GM19395 (cell line): ENCODE measurements around the gene NXPE4.
"Not testable (repeated sequence)": the region's sequence is repeated elsewhere in the genome, so short reads cannot be mapped to it uniquely, and the experiment has no call there.

Experiments
- ATAC-seq: cut with Tn5 transposase; IDR thresholded peaks from one replicate; pipeline ENCODE4 v1.9.1; 2021; ENCODE audit warnings: mild to moderate bottlenecking, moderate library complexity; ENCODE audit not compliant: unreplicated experiment

The NXPE4 gene

DNA sequence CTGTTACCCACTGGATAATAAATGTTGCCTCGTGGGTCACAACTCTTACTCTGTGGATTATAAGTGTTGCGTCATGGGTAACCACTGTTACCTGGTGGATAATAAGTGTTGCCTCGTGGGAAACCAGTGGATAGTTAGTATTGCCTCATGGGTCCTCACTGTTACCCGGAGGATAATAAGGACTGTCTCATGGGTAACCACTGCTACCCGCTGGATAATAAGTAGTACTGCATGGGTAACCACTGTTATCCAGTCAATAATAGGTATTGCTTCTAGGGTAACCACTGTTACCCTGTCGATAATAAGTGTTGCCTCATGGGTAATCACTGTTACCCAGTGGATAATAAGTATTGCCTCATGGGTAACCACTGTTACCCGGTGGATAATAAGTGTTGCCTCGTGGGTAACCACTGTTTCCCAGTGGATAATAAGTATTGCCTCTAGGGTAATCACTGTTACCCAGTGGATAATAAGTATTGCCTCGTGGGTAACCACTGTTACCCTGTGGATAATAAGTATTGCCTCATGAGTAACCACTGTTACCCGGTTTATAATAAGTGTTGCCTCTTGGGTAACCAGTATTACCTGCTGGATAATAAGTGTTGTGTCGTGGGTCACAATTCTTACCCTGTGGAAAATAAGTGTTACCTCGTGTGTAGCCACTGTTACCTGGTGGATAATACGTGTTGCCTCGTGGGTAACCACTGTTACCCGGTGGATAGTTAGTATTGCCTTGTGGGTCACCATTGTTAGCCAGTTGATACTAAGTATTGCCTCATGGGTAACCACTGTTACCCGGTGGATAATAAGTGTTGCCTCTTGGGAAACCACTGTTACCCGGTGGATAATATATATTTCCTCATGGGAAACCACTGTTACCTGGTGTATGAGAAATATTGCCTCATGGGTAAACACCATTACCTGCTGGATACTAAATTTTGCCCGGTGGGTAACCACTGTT is 15.7 kb upstream of the NXPE4 start:
- ATAC-seq, result no peak

DNA sequence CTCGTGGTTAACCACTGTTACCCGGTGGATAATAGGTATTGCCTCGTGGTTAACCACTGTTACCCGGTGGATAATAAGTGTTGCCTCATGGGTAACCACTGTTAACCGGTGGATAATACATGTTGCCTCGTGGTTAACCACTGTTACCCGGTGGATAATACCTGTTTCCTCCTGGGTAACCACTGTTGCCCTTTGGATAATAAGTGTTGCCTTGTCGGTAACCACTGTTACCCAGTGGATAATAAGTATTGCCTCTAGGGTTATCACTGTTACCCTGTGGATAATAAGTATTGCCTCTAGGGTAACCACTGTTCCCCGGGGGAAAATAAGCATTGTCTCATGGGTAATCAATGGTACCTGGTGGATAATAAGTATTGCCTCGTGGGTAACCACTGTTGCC is 15.0 kb upstream of the NXPE4 start:
- no peak for ATAC-seq

DNA sequence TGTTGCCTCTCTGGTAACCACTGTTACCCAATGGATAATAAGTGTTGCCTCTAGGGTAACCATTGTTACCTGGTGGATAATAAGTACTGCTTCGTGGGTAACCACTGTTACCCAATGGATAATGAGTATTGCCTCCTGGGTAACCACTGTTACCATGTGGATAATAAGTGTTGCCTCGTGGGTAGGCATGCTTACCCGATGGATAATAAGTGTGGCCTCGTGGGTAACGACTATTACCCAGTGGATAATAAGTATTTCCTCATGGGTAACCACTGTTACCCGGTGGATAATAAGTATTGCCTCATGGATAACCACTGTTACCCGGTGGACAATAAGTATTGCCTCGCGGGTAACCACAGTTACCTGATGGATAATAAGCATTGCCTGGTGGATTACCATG is 13.8 kb upstream of the NXPE4 start:
- ATAC-seq, result no peak

DNA sequence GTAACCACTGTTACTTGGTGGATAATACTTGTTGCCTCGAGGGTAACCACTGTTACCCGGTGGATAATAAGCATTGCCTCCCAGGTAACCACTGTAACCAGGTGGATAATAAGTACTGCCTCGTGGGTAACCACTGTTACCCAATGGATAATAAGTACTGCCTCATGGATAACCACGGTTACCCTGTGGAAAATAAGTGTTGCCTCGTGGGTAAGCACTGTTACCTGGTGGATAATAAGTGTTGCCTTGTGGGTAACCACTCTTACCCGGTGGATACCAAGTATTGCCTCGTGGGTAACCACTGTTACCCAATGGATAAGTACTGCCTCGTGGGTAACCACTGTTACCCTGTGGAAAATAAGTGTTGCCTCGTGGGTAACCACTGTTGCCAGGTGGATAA is 13.0 kb upstream of the NXPE4 start:
- ATAC-seq, result not testable (repeated sequence)

DNA sequence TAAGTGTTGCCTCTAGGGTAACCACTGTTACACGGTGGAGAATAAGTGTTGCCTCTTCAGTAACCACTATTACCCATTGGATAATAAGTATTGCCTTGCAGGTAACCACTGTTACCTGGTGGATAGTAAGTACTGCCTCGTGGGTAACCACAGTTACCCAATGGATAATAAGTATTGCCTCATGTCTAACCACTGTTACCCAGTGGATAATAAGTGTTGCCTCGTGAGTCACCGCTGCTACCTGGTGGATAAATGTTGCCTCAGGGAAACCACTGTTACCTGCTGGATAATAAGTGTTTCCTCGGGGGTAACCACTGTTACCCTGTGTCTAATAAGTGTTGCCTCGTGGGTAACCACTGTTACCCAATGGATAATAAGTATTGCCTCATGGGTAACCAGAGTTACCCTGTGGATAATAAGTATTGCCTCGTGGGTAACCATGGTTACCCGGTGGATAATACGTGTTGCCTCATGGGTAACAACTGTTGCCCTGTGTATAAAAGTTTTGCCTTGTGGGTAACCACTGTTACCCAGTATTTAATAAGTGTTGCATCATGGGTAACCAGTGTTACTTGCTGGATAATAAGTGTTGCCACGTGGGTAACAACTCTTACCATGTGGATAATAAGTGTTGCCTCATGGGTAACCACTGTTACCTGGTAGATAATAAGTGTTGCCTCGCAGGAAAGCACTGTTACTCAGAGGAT is 12.3 kb upstream of the NXPE4 start:
- ATAC-seq, result no peak

DNA sequence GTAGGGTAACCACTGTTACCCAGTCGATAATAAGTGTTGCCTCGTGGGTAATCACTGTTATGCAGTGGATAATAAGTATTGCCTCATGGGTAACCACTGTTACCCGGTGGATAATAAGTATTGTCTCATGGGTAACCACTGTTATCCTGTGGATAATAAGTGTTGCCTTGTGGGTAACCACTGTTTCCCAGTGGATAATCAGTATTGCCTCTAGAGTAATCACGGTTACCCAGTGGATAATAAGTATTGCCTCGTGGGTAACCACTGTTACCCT is 11.2 kb upstream of the NXPE4 start:
- not testable (repeated sequence) for ATAC-seq

DNA sequence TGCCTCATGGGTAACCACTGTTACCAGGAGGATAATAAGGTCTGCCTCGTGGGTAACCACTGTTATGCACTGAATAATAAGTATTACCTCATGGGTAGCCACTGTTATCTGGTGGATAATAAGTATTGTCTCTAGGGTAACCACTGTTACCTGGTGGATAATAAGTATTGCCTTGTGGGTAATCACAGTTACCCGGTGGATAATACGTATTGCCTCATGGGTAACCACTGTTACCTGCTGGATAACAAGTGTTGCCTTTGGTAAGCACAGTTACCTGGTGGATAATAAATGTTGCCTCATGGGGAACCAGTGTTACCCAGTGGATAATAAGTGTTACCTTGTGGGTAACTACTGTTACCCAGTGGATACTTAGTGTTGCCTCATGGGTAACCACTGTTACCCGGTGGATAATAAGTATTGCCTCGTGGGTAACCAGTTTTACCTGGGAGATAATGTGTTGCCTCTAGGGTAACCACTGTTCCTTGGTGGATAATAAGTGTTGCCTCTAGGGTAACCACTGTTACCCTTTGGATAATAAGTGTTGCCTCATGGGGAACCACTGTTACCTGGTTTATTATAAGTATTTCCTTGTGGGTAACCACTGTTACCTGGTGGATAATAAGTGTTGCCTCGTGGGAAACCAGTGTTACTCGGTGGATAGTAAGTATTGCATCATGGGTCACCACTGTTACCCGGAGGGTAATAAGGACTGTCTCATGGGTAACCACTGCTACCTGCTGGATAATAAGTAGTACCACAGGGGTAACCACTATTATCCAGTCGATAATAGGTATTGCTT is 10.6 kb upstream of the NXPE4 start:
- peak; percentile 27 for ATAC-seq

DNA sequence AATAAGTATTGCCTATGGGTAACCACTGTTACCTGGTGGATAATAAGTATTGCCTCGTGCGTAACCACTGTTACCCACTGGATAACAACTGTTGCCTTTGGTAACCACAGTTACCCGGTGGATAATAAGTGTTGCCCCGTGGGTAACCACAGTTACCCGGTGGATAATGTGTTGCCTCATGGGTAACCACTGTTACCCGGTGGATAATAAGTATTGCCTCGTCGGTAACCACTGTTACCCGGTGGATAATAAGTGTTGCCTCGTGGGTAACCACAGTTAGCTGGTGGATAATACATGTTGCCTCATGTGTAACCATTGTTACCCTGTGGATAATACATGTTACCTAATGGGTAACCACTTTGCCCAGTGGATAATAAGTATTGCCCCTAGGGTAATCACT is 9.8 kb upstream of the NXPE4 start:
- ATAC-seq, result no peak

DNA sequence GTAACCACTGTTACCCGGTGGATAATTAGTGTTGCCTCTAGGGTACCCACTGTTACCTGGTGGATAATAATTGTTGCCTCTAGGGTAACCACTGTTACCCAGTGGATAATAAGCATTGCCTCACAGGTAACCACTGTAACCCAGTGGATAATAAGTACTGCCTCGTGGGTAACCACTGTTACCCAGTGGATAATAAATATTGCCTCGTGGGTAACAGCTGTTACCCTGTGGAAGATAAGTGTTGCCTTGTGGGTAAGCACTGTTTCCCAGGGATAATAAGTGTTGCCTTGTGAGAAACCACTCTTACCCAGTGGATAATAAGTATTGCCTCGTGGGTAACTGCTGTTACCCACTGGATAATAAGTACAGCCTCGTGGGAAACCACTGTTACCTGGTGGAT is 9.3 kb upstream of the NXPE4 start:
- no peak for ATAC-seq

DNA sequence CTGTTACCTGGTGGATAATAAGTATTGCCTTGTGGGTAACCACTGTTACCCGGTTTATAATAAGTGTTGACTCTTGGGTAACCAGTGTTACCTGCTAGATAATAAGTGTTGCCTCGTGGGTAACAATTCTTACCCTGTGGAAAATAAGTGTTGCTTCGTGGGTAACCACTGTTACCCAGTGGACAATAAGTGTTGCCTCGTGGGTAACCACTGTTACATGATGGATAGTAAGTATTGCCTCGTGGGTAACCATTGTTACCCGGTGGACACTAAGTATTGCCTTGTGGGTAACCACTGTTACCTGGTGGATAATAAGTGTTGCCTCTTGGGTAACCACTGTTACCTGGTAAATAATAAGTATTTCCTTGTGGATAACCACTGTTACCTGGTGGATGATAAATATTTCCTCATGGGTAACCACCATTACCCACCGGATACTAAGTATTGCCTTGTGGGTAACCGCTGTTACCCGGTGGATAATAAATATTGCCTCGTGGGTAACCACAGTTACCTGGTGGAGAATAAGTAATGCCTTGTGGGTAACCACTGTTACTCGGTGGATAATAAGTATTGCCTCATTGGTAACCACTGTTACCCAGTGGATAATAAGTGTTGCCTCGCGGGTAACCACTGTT is 8.7 kb upstream of the NXPE4 start:
- no peak for ATAC-seq

DNA sequence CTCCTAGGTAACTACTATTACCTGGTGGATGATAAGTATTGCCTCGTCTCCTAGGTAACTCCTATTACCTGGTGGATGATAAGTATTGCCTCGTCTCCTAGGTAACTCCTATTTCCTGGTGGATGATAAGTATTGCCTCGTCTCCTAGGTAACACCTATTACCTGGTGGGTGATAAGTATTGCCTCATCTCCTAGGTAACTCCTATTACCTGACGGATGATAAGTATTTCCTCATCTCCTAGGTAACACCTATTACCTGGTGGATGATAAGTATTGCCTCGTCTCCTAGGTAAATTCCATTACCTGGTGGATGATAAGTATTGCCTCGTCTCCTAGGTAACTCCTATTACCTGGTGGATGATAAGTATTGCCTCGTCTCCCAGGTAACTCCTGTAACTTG is 7.6 kb upstream of the NXPE4 start:
- not testable (repeated sequence) for ATAC-seq

DNA sequence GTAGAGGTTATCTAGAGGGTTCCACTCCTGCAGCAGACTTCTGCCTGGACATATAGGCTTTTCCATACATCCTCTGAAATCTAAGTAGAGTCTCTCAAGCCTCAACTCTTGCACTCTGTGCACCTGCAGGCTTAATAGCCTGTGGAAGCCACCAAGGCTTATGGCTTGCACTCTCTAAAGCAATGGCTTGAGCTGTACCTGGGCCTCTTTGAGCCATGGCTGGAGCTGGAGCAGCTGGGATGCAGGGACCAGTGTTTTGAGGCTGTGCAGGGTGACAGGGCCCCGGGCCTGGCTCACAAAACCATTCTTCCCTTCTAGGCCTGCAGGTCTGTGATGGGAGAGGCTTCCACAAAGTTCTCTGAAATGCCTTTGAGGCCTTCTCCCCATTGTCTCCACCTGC is 2.9 kb upstream of the NXPE4 start:
- ATAC-seq, result no peak

DNA sequence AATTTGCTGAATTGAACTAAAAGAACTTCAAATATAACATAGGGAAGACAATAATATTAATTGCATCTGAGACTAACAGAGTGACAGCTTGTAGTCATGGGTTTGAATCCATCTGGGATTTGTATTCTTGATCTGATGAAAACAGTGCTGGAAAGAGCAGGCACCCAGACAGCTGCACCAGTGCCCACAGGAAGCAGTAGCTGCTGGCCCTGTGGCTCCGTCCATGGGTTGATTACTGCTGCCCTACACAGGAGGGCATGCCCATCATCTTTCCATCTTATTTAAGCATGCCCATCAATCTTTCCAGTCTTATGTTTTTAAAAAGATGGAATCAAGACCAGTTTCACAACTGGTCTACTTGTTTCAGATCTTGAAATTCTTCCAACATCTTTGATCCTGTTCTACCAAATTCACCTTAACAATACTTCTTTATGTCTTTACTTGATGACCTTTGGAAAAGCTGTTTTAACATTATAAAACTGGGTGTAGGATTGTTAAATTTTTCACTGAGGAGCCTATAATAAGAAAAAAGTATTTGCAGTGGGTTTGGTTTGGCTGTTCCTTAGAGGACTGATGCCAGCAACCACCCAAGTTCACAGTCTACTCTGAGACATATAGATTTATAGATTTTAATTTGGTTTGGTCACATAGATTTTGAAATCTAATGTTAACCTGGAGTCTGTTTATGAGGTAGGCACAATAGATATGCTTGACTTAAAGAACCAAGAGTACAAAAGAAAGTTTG is 761 bp upstream of the NXPE4 start:
- ATAC-seq, result no peak

DNA sequence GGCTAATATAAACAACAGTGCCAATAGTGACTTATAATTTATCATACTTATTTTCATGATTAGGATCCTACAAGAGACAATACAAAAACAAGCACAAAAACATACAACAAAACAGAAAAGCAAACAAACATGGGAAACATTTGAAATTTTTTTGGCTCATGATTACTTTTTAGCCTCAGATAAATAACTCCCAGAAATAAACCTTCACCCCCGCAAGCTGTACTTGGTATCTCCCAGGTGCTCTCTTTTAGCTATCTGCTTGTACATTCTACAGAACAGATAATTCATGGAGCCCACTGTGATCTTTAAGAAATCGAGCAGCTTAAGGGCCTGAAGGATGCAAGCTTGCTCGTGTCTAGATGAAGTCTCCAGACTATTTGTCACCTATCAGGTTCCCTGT is 883 bp downstream of the NXPE4 start:
- no peak for ATAC-seq

DNA sequence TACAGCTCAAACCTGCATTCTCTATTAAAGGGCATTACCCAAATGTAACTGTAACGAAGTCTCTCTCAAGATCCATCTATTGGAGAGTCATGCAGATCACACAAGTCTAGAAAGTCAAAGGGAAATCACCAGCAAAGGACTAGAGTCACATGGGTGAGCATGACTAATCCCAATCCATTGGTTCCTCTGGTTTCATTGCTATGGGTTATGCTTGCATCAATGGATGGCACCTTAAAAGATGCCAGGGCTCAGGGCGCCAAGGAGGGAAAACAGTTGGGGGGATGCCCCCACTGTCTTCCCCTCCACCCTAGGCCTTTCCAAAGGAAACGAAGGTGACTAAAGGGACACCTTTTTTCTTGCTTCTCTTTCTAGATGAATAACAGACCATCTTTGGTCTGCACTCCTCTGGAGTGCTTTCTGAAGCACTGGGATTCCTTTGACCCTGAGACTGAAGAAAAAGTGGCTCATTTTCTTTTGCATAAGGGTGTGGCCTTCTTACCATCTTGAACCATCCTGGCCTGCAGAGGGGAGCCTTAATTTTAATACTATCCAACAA is 8.1 kb downstream of the NXPE4 start:
- no peak for ATAC-seq

DNA sequence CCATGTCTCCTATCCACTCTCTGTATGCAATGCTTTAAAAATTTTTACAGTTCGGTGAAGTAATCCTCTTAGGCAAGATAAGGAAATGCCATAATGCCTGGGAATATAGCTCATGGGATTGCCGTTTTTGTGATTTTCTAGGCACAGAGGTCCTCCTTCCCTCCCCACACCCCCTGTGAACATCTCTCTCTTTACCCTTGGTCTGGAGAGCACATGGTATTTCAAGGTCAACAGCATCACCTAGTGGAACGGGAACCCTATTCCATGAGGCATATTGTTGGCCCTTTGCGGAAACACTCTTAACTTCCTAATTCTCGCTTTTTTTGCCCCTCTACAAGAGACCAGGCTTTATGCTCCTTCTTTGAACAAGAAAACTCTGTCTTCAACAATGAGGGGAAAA is 8.8 kb downstream of the NXPE4 start:
- no peak for ATAC-seq

DNA sequence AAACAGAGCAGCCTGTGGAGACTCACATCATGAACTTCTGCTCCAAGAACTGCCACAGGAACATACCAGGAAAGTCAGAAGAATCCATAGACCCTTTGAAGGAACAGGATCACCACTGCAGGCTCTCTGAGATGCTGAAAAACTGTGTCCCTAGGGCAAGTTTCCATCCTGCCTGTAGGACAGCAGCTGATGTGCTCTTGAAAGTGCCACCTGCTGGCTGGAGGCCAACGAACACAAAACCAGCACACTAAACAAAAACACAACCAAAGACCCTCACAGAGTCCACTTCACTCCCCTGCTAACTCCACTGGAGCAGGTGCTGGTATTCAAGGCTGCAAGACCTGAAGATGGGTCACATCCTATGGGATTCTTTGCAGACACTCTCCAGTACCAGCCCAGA is 23.9 kb downstream of the NXPE4 start:
- ATAC-seq, result no peak

DNA sequence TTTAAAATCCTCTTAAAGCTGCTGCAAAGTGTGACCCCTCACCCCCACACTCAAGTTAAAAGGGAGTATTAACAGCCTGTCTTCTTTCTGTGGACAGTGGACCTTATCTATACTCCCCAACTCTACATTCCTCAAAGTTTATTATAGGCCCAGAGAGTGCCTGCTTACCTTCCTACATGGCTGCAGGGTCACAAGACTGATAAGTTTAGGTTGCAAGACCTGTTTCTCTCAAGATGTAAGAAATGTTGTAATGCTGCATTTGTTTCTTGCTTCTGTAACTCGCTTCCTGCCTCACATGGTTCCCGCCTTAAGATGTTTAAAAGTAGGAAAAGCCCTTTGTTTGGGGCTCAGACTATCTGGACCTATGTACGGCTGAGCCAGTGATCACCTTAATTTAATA is 25.8 kb downstream of the NXPE4 start:
- ATAC-seq, result no peak

DNA sequence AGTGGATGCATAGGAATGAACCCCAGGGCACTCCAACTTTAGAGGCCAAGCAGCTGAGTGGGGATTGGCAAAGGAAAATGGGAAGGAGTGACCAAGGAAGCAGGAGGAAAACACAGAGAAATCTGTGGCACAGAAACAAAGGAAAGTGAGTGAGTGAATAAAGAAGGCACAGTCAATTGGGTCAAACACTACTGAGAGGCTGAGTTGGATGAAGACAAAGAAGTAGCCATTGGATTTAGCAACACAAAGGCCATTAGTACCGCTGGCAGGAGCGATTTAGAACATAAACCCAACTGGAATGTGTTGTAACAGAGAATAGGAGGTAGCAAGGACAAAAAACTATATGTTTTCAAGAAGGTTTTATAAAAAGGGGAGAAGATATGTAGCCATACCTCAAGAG is 29.3 kb downstream of the NXPE4 start:
- ATAC-seq, result no peak

DNA sequence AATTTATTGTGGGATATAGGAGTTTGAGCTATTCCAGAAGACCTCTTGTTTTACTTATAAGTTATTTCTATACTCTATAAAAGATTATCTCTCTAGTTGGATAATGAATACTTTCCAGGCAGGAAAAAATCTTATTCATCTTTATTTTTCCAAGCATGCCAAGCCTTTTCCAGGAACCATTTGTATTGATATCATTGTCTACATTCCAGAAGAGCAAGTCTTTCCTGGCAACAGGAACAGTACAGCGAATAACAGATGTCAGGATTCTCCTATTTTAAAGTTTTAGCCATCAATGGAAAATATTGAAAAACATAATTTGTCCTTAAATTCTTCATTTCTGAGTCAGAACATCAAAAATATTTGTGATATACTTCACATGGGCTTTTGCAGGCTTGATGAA is 30.8 kb downstream of the NXPE4 start:
- ATAC-seq, result no peak
